ENCODE measurements around the gene CABYR. TPM values are rescaled to one million over a fixed set of nuclear protein-coding genes. Genes with fewer than 3 reads are reported as not detected.

Gene CABYR
- total and polyA plus RNA-seq, 4 donors, result 0.39 to 1.6 (median 0.94) TPM

- H3K36me3 ChIP-seq (ENCODE audit: control insufficient read depth in 4 of 4, insufficient read depth in 4 of 4, low read length in 4 of 4), result no peaks in the 10 kb centered on the region
- WGBS, 2 donors, result 45 to 64% methylated on average over 2 of the region's 2 CpGs
- no peaks in the 10 kb centered on the region for H3K27me3 ChIP-seq (ENCODE audit: control insufficient read depth in 3 of 3, insufficient read depth in 3 of 3, low read length in 2 of 3)
- peaks cover 0 to 2% (median 0%) of the 10 kb centered on the region in 5 donors for H3K4me1 ChIP-seq (ENCODE audit: control insufficient read depth in 5 of 5, insufficient read depth in 5 of 5, low read length in 5 of 5)
- no peaks in the 10 kb centered on the region for H3K9me3 ChIP-seq (ENCODE audit: control insufficient read depth in 4 of 4, insufficient read depth in 3 of 4, low read length in 3 of 4)
- H3K4me3 ChIP-seq, result no peak overlapping the region
- no peak for TF ChIP-seq CTCF (IDR thresholded peaks at IDR 0.05; ENCODE audit: control extremely low read depth, extremely low read depth)
- DNase-seq, result no peak
- H3K9ac ChIP-seq (ENCODE audit: insufficient read depth in 1 of 2, low read length in 2 of 2), result no peak overlapping the region
- no peak for ATAC-seq (ENCODE audit: insufficient read depth, low FRiP score)
- H3K27ac ChIP-seq (ENCODE audit: low read depth in 1 of 2, low read length in 1 of 2), result no peak overlapping the region
These were observed 69.6 kb downstream of the CABYR start for GRCh38 chr18:24208270-24209035.

GRCh38 chr18:24209558-24209957, 70.7 kb downstream of the CABYR start:
- ATAC-seq (ENCODE audit: insufficient read depth, low FRiP score), result no peak
- WGBS, 2 donors, result 81 to 96% methylated on average over 6 of the region's 6 CpGs

More at GRCh38 chr18:24209558-24209957, 70.7 kb downstream of the CABYR start:
- Histone ChIP-seq H3K9me3 (ENCODE audit: control insufficient read depth in 4 of 4, insufficient read depth in 3 of 4, low read length in 3 of 4) (no peaks in the 10 kb centered on the region), H3K4me1 (ENCODE audit: control insufficient read depth in 5 of 5, insufficient read depth in 5 of 5, low read length in 5 of 5) (peaks cover 0 to 9% (median 5%) of the 10 kb centered on the region in 5 donors), H3K4me3 (no peak overlapping the region), H3K27ac (ENCODE audit: low read depth in 1 of 2, low read length in 1 of 2) (no peak overlapping the region), H3K36me3 (ENCODE audit: control insufficient read depth in 4 of 4, insufficient read depth in 4 of 4, low read length in 4 of 4) (no peaks in the 10 kb centered on the region), H3K9ac (ENCODE audit: insufficient read depth in 1 of 2, low read length in 2 of 2) (no peak overlapping the region), H3K27me3 (ENCODE audit: control insufficient read depth in 3 of 3, insufficient read depth in 3 of 3, low read length in 2 of 3) (no peaks in the 10 kb centered on the region)
- no peak for DNase-seq
- TF ChIP-seq CTCF (IDR thresholded peaks at IDR 0.05; ENCODE audit: control extremely low read depth, extremely low read depth), result no peak

Small RNA genes within 50 kb of the gene (small RNA-seq; reads per million reads assigned to genes)
- gene RF00017 (ENCODE audit: low replicate concordance) (not detected), gene RNA5SP452 (ENCODE audit: low replicate concordance) (not detected), gene RNU5A-6P (ENCODE audit: low replicate concordance) (7.2 reads per million, percentile 95 among the genes with 10 or more reads in this experiment)

Other genes starting within 250 kb of the CABYR start
- gene TTC39C, start 124.3 kb upstream of the CABYR start, total RNA-seq, result 10 to 100 TPM; 21.3 to 33.5 TPM
- 10 to 100 TPM in 1 of 2 donors, 1 to 10 TPM in 1; 6.0 to 17.2 TPM for gene TTC39C, start 124.3 kb upstream of the CABYR start, polyA plus RNA-seq